Stimulated activated CD8-positive, alpha-beta memory T cell treated with anti-CD3 and anti-CD28 coated beads, Interleukin-2, amount 100 ng/mL, for 48 hours (primary cell): Measurements from ENCODE around the gene TMEM123.

Experiments used
- DNase-seq, 2 donors: peaks; one replicate each; pipeline ENCODE4 v3.0.0-alpha.2; 2020; ENCODE audit warnings: low read depth in 2 of 2

Gene TMEM123

DNA sequence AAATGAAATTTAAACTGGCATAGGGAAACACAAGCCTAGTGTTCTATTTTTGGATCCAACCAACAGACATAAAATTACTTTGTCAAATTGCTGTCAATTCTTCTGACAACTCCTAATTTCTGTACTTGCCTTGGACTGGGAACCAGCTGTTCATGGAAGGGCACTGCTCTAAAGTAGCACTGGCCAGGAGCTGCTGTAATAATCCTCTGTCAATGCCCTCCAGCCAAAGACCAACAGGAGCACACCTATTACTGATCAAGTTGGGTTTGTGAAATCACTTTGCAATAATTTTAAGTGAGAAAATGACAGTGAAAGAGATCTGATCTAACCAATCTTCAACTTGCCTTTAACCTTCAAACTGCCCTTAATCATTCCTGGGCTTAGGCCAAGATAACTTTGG lies 18.9 kb upstream of the TMEM123 start:
- DNase-seq = no peak

DNA sequence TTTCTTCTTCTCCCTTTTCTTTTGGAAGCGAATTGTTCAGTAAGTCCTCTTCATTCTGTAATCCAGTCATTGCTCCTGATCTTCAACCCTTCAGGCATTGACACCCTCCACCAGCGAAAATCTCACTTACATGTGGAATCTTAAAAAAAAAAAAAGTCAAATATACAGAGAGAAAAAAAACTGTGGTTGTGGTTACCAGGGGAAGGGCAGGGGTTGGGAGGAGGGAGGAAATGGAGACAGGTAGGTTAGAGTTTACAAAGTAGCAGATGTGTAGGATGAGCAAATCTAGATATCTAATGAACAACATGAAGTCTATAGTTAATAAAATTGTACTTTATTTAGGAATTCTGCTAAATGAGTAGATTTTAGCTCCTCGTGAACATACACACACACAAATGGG lies 17.7 kb upstream of the TMEM123 start:
- DNase-seq = no peak

GRCh38 chr11:102469196-102469821 lies 16.7 kb upstream of the TMEM123 start:
- no peak for DNase-seq

- no peak for DNase-seq
Observed at GRCh38 chr11:102468616-102469195, 16.1 kb upstream of the TMEM123 start.

- DNase-seq = no peak
Observed at GRCh38 chr11:102467853-102468580, 15.5 kb upstream of the TMEM123 start.

- DNase-seq = no peak
Observed at GRCh38 chr11:102467080-102467708, 14.6 kb upstream of the TMEM123 start.

DNA sequence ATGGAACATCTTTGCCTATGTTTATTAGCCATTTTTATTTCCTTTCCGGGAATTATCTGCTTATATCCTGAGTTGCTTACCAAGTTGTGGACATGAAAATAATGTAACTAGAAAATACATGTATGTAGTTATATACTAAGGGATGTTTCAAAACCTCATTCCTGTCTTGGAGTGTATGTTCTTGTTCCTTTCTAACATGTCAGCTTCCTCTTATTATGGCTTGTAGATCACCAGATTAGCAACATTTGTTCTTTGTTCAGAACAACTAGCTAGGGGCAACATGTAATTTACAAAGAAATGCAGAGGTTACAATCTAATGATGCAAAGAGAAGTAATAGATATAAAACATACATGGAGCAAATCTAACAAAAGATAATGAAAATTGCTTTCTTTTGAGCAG lies 13.1 kb upstream of the TMEM123 start:
- no peak for DNase-seq

DNA sequence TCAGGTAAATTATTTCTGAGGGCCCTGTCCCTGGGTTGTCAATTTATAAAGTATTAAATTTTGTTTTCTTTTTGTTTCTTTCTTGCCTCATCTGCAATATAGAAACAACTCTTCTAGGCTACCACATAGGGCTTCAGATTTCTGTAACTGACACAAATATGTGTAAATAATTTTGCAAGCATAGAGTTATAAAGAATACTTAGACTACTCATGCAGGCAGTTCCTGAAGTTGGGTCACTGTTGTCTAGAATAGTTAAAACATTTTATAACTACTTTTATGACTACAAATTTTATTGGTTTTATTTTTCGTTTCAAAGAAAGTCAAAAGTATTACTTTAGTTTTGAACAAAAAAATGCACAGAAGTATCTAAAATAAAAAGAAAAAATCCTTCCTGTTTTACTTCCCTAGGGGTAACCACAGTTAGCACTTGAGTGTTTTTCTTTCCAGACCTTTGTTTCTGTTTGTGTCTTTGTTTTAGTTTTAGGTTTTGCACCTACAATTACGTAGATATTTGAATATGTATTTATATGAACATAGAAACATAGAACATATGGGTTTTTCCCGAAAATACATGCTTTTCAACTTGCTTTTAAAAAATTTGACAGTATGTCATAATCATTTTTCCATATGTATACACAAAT lies 12.4 kb upstream of the TMEM123 start:
- DNase-seq = no peak

DNA sequence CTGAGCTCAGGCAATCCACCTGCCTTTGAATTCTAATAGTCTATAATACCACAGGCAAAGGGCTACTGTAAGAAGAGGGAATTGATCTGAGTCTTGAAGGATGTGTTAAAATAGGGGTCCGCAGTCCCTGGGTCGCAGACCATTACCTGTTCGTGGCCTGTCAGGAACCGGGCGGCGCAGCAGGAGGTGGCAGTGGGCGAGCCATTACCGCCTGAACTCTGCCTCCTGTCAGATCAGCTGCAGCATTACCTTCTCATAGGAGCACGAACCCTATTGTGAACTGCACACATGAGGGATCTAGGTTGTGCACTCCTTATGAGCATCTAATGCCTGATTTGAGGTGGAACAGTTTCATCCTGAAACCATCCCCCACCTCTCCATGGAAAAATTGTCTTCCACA lies 11.5 kb upstream of the TMEM123 start:
- no peak for DNase-seq

DNA sequence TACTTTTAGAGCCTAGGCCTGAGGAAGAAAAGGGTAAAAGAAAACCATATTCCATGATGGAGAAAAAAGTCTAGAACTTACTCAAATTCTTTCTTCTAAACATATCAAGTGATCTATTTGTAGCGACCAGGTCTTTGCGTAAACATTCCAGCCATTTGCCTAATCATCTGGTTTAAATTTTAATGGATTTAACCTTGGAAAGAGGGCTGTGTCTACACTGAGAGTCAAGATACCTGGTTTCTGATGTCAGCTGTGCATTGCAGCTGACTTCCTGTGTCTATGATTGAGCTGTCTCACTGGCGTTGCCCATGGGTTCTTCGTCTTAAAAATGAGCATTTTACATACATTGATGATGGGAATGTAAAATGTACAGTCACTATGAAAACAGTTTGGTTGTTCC lies 10.0 kb upstream of the TMEM123 start:
- no peak for DNase-seq

GRCh38 chr11:102459393-102459792 lies 6.8 kb upstream of the TMEM123 start:
- DNase-seq = no peak

- no peak for DNase-seq
Observed at GRCh38 chr11:102458548-102458947, 6.0 kb upstream of the TMEM123 start.

DNA sequence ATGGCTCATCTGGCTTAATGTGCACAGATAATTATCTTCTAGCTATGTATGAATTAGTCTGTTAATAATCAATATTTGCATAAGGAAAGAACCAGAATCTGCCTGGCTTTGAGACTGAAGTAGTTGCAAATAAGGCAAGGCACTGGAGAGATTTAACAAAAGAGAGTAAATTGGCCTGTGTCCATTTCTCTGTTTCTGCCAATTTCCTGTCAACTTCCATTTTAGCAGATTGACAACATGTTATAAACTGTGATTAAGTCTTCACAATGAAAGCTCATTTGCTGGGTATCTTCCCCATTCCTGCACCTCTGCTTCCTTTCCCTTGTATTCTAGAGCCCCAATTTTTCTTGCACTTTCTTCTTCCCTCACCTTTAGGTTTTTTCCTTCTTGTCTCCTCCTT lies 5.3 kb upstream of the TMEM123 start:
- no peak for DNase-seq

DNA sequence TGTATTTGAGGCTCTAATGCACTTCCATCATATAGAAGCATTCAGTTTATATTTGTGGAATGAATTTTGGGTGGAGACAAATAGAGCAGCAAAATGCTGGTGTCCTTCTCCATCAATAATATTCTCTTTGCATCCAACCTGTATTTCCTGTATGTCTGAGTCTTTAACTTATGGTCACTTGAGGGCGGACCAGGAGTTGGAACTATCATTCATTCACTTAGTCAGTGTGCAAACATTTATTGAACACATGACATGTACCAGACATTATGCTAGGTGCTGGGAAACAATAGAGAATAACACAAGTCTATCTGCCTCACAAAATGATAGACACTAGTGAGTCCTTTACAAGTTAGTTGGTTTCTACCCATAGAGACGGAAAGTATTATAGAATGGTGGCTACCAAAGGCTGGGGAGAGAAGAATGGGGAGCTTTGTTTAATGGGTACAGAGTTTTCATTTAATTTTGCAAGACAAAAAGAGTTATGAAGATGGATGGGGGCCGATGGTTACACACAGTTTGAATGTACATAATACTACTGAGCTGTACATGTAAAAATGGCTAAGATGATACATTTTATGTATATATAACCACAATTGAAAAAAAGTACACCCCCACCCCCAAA lies 4.6 kb upstream of the TMEM123 start:
- no peak for DNase-seq

DNA sequence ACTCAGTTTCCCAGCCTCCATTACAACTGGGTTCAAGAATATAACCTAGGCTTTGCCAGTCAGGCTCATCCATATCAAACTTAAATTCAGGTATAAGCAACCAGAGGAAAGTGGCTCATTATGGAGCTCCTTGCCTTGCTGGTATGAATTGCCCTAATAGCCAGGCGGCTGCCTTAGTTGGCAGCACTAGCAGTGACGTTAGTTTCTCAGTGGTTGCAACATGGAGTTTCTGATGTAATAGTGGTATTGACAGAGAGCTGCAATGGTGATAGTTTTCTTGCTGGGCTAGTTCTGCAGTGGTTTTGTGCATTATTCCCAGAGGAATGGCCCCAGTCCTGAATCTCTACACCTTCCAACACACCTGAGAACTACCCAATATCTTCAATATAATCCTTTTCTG lies 3.8 kb upstream of the TMEM123 start:
- DNase-seq = no peak

DNA sequence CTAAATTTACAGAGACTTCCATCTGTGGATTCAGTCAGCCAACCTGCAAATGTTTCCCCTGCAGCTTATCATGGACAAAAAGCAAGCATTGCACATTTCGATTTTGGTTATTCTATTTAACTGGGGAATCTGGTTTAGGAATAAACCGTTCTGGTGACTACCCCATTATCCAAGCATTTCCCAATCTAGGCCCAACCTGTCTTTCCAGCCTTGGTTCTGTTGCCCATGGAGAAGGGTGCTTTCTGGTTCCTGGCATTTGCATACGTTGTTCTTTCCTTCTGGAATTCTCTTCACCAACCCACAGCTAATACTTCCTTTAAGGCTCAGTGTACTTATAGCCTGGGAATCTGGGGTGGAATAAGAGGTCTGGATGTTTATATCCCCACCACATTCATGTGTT lies 1.4 kb upstream of the TMEM123 start:
- DNase-seq = no peak

GRCh38 chr11:102453302-102453695 lies 734 bp upstream of the TMEM123 start:
- DNase-seq = peak in 1 of 2 donors; percentile 22

DNA sequence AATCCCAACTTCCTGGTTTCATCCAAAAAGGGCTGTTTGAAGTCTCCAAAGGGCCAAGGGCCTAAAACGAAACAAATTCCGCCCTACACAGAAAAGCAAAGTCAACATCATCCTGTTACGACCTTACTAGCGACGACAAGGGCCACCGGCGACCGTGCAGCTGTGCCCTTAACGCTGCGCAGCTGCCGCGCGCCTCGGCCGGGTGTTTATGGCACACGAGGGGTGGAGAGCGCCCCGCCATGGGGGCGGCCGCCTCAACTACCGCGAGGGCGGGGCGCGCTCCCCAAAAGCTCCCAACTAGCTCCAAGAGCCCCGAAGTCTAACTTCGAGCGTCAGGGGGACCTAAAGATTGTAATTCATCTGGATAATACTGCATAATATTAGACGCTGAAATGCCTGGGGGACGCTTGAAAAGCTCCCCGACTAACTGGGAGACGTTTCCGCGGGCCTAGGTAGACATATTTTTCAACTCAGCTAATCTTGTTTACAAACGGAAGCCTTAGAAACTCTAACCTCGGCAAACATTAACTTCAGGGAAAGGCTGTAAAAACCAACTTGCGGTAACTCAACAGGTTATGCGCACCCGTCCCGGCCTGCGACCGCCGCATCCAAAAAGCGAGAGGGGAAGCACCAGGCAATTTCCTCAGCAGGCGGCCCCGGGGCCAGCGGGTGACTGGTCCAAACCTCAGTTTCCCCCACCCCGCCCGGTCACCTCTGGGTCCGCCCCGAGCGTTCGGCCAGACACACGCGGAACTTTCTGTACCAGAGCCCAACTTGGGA lies 694 bp downstream of the TMEM123 start:
- peak; percentile 62 to 63 for DNase-seq

GRCh38 chr11:102451041-102451680 lies 1.4 kb downstream of the TMEM123 start:
- no peak for DNase-seq
